ENCODE results near the gene CKMT2. TPM values are rescaled to one million over a fixed set of nuclear protein-coding genes. Genes with fewer than 3 reads are reported as not detected.
"Not testable (repeated sequence)": the region's sequence is repeated elsewhere in the genome, so short reads cannot be mapped to it uniquely, and the experiment has no call there.

The CKMT2 gene
- total RNA-seq, 1 donor from 2014 or later: 0.96 TPM

DNA sequence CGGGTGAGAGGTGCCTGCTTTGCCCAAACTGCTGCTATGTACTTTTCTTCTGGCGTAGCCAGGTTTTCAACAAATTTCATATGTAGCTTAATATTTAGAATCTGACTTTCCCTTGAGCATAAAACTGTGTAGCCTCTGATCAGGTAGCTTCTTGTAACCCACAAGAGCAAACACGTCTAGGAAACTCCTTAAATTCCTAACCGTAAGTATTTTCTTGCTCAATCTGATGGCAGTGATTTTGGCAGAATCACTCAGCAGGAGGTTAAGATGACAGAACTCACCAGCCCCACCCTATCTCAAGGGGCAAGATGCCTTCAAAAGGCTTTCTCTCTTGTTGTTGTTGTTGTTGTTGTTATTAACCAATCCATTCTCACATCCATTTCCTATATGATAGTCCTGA is 20.8 kb downstream of the CKMT2 start:
- peak; percentile 89 for ATAC-seq

DNA sequence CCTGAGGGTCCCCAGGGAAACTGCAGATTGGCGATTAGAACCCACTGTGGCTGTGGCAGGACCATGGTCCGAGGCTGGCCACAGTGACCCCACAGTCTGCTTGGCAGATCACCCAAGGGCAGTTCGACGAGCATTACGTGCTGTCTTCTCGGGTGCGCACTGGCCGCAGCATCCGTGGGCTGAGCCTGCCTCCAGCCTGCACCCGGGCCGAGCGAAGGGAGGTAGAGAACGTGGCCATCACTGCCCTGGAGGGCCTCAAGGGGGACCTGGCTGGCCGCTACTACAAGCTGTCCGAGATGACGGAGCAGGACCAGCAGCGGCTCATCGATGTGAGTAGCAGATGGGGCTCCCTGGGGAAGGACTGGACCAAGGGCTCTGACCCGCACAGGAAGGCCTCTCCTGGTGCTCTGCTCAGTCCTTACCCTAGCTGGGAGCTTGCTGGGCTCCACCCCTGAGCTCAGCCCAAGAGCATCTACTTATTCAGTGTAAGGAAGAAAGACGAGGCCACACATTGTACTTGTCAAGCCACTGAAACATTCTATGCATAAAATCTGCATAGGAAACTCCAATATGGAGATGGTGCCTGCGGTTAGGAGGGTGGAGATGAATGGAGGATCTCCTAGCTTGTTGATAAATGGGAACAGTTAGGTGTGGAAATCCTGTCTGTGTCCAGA is 21.9 kb downstream of the CKMT2 start:
- ATAC-seq: peak; percentile 12

DNA sequence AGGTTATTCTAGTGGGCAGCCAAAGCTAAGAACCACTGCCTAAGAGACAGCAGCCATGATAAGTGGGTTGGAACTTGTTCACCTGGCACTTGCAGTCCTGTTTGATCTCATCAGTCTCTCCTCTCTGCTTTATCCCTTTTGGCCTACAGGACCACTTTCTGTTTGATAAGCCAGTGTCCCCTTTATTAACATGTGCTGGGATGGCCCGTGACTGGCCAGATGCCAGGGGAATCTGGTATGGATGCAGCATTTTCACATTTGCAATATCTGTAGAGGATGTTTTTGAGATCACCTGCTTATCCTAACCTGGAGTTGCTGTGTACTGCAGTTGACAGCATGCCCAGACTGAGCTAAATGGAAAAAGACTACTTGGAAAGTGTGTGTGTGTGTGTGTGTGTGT is 23.6 kb downstream of the CKMT2 start:
- no peak for ATAC-seq

DNA sequence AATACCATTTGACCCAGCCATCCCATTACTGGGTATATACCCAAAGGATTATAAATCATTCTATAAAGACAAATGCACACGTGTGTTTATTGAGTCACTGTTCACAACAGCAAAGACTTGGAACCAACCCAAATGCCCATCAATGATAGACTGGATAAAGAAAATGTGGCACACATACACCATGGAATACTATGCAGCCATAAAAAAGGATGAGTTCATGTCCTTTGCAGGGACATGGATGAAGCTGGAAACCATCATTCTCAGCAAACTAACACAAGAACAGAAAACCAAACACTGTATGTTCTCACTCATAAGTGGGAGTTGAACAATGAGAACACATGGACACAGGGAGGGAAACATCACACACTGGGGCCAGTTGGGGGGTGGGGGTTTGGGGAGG is 29.7 kb downstream of the CKMT2 start:
- not testable (repeated sequence) for ATAC-seq

DNA sequence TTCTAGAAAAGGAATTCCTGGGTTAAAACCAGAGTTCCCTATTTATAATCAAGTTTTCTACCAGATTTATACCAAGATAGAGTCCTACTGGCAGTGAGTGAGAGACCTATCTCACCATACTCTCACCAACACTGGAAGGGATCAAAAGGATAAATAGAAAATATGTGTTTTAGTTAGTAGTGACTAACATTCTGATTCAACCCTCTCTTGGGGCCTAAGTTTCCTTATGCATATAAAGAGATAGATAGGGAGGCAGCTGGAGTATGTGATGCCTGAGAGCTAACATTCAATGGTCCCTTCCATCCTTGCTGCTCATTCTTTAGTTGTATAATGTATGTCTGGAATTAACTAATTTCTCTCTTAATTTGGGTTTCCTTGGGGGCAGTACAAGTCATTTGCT is 32.0 kb downstream of the CKMT2 start:
- ATAC-seq: no peak

DNA sequence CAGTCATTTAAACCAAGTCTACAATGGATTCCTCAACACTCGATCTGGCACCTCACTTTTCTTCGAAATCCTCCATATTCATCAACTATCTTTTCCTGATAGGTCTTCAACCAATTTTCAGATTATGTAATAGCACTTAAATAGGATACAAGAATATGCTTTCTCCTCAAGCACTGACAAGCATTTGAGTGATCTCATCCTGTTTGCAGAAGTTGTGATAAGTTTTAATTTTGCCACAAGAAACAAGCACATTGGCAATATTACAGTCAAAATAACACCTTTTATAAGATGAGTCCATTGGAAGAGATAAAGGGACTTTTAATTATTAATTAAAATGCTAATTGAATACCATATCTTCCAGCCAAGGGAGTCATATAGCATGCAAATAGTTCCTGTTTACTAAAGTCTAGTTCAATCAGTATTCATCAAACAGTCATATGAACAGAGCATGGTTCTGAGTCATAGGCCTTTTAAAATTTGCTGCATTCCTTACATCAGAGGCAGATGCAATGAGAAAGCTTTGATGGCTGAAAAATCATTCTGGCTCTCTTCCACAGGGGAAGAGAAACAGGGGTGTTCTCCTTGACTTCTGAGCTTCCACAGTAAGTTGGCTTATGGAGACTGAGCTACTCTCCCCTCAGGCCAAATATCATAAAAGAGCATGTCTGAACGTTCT is 35.5 kb downstream of the CKMT2 start:
- ATAC-seq: peak; percentile 88

DNA sequence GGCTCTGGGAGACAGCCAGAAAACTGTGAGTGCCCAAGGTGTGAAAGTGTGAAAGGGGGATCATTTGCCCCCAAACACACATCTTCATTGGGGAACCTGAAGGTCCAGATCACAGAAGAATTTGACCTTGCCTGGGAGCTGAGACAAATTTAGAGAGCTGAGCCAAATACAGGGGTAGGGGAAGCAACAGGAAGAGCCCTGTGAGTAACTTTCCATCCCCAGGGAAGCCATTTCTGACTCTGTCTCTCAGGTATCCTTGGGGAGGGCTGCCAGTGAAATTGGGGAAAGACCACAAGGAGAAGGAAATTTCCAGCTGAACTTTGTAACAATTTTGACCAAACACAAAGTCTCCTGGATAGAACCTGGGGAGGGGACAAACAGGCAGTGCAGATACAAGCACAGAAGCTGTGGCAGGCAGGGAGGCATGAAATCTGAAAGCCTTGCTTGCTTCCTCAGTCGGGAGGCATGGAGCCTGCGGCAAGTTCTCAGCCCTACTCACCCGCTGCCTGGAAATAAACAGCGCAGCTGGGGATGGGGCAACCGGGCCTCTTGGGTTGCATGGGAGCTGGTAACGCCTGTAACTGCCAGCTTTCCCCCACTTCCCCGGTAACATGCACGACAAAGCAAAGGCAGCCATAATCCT is 36.8 kb downstream of the CKMT2 start:
- ATAC-seq: no peak

DNA sequence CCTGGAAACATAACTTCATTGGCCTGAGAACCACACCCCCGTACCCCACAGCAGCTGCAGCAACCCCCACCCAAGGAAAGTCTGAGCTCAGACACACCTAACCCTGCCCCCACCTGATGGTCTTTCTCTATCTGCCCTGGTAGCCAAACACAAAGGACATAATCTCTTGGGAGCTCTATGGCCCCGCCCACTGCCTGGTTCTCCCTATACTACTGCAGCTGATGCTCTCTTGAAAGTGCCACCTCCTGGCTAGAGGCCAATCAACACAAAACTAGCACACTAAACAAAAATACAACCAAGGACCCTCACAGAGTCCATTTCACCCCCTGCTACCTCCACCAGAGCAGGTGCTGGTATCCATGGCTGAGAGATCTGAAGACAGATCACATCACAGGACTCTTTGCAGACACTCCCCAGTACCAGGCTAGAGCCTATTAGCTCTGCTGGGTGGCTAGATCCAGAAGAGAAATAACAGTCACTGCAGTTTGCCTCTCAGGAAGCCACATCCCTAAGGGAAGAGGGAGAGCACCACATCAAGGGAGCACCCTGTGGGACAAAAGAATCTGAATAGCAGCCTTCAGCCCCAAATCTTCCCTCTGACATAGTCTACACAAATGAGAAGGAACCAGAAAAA is 37.4 kb downstream of the CKMT2 start:
- ATAC-seq: not testable (repeated sequence)

DNA sequence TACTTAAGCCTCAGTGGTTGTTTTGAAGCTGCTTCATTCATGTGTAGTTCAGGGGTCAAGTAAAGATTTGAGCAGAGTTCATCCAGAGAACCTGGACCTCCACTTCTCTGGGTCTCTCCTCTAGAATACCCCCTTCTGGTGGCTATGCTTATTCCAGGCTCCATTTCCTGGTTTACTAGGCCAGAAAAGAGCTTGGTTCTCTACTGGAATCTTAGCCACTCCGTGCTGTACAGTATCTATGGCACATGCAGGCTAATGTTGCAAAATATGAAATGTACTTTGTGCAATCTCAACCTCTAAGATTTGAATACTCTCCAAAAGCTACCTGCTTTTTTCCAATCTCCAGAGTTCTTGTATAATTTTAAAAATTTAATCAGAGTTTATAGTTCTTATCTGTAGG is 50.9 kb downstream of the CKMT2 start:
- ATAC-seq: no peak

DNA sequence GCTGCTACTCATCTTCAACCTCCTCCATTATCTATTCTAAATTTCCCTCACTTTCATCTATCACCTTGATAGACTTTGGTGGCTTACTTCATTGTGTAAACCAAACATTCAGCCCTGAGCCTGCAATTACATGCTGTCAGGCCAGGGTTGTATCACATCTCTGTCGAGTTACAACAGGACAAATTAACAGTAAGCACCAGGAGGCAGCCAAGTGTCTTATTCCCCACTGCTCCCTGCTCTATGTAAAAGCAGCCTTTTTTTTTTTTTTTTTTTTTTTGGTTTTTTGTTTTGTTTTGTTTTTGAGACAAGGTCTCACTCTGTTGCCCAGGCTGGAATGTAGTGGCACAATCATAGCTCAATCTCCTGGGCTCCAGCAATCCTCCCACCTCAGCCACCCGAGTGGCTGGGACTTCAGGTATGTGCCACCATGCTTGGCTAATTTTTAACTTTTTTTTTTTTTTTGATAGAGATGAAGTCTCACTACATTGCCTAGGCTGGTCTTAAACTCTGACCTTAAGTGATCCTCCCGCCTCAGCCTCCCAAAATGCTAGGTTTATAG is 53.0 kb downstream of the CKMT2 start:
- ATAC-seq: no peak

DNA sequence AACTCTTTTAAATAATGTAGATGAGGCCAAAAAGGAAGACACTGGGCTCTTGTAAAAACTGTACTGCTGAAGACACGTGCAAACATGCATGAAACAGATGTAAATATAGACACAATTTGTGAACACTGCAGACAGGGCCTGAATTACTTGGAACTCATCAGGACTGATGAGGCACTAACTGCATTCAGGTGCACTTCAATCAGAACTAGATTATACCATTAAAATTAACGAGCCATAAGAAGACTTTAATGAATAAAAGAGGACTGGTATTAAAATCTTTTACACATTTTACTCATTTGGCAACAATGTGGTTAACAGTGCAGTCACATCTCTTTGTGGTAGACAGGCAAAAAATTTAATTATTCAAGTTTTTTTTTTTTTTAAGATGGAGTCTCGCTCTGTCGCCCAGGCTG is 54.9 kb downstream of the CKMT2 start:
- ATAC-seq: no peak

DNA sequence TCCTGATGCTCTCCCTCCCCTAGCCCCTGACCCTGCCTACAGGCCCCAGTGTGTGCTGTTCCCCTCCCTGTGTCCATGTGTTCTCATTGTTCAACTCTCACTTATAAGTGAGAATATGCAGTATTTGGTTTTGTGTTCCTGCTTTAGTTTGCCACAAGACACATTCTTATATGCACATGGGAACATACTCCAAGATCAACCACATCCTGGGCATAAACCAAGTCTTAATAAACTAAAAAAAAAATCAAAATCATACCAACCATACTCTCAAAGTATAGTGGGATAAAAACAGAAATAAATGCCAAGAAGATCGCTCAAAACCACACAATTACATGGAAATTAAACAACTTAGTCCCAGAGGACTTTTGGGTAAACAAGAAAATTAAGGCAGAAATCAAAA is 57.0 kb downstream of the CKMT2 start:
- no peak for ATAC-seq

DNA sequence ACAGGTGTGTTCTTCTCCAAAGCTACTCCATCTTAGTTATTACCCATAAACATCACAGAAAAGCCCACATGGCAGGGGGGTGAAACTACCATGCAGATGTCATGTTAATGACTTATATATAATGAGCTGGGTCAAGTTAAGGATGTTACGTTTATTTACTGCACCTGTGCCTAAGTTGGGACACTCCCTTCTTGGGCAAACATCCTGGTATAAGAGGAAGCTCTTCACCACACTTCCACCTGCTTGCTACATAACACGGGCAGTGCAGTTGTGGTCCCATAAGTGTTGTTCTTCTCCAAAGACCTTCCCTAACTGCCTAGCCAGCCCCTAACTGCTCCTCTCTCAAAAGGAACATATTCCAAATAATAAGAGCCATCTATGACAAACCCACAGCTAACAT is 59.0 kb downstream of the CKMT2 start:
- ATAC-seq: peak; percentile 55

DNA sequence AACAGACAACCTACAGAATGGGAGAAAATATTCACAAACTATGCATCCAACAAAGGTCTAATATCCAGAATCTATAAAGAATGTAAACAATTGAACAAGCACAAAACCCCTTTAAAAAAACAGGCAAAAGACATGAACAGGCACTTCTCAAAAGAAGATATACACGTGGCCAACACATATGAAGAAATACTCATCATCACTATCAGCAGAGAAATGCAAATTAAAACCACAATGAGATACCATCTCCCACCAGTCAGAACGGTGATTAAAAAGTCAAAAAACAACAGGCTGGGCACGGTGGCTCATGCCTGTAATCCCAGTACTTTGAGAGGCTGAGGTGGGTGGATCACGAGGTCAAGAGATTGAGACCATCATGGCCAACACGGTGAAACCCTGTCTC is 60.9 kb downstream of the CKMT2 start:
- ATAC-seq: not testable (repeated sequence)

DNA sequence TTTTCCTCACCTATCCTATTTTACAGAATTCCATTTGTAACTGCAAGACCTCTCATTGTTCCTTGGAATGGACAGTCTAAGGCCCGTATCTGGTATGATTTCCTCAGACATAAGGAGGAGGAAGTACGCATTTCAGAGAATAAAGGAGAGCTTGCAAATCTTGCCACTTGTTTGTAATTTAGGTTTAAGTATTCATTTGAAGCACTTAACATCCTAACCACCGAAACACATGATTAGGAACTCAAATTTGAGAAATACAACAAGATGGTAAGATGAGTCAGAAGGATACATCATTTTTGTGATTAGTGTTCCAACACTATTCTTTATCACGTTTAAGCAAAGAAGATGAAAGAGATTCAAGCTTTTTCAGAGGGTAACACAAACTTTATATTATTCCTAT is 64.4 kb downstream of the CKMT2 start:
- no peak for ATAC-seq

DNA sequence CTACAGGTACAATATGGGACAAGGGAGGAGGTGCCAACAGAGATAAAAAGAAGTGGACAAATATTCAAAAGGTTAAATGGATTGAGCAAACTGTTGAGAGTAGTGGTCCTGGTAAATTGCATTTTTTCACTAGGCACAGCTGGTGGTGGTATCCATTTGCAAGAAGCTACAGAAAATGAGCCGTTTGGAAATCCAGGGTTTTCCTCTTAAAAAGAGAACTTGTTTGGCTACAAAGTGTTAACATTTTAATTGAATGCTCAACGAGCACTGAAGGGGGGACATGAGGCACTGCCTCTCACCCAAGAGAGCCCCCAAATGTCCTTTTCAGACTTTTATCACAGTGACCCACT is 67.8 kb downstream of the CKMT2 start:
- ATAC-seq: no peak

DNA sequence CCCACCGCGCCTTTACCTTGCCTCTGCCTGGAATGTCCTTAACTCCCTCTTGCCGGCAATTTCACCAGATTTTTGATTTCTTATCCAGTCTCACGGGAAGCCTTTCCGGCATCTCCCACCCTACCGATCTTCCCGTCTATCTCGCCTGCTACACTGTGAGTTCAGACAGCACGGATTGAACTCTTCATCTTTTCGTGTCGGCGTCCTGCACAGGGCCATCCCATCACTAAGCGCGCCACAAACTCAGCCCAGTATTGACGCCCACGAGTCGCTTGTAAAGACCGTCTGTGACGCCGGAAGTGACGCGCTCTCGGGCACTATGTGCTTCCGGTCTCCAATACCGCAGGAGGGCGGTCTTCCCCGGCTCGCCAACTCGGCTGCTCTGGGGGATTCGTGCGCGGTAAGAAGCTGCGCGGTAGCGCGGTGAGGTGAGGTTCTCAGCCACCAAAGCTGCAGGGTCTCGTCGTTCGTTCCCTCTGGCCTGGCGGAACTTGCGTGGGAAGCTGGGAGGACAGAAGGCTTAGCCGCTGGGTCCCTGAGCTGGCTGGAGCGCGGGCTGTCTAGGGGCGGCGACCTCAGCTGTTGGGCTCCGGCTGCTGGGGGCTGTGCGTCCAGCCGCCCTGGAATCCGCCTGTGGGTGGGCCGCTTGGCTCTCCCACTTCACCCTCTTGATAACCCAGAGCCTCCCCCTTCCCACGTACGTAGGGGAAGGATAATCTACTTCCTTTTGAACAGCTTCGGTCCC is 68.3 kb downstream of the CKMT2 start, which contains the start of gene ZCCHC9:
Gene ZCCHC9, plus strand, starts transcription at position 317 of the 745 bp plus-strand sequence. CDS start 3,171 bp downstream, outside the sequence.
- ATAC-seq: peak; percentile 99

DNA sequence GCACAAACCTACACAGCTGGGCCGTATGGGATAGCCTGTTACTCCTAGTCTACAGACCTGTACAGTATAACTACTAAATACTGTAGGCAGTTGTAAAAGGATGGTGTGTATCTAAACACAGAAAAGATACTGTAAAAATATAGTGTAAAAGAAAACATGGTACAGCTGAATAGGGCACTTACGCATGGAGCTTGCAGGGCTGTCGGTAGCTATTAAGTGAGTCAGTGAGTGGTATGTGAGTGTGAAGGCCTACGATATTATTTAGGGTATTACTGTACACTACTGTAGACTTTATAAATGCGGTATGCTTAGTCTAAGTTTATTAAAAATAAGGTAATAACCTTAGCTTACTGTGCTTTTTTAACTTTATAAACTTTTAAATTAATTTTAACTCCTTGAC is 69.5 kb downstream of the CKMT2 start:
- ATAC-seq: no peak

DNA sequence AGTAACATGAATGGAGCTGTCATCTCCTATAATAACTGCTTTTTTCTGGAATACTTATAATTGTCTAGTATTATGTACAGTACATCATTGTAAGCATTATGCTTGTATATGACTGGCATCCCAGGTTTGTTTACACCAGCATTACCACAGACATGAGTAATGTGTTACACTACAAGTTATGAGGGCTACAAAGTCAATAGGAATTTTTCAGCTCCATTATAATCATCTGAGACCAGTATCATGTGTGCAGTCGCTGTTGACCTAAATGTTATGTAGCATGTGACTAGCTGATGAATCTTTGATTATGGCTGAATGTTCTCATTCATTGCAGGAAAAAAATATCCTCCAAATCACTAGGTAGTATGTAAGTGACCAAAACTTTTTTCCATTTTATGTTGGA is 70.4 kb downstream of the CKMT2 start:
- no peak for ATAC-seq

DNA sequence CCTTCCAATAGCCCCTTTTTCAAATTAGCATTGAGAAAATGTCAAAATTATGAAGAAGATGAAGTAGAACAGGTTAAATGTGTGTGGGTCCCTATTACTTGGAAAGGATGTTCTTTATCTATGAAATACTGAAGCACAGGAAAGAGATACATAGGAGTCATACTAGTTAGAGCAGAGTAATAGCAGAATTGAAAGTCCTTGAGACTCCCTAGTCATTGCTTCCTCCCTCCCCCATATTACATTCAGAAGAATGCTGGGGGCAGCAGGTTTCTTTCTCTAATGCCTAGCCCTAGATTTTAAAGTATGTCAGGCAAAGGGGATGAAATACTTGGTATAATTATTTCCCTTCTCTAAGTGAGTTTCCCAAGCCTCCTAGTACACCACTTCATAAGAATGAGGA is 72.7 kb downstream of the CKMT2 start:
- no peak for ATAC-seq

DNA sequence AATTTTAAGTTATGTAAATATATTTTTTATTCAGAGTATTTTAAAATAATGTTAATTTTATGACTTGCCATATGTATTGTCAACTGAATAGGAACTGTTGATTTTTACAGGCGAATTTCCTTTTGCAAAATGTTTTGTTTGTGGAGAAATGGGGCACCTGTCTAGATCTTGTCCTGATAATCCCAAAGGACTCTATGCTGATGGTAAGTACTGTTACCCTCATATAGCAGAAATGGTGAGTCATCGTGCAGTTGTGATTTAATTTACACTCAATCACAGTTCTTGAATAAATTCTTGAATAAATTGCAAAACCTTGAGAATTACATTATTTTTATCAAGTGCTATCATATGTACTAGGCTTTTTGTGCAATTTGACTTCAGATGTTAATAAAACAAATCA is 75.7 kb downstream of the CKMT2 start:
- no peak for ATAC-seq

DNA sequence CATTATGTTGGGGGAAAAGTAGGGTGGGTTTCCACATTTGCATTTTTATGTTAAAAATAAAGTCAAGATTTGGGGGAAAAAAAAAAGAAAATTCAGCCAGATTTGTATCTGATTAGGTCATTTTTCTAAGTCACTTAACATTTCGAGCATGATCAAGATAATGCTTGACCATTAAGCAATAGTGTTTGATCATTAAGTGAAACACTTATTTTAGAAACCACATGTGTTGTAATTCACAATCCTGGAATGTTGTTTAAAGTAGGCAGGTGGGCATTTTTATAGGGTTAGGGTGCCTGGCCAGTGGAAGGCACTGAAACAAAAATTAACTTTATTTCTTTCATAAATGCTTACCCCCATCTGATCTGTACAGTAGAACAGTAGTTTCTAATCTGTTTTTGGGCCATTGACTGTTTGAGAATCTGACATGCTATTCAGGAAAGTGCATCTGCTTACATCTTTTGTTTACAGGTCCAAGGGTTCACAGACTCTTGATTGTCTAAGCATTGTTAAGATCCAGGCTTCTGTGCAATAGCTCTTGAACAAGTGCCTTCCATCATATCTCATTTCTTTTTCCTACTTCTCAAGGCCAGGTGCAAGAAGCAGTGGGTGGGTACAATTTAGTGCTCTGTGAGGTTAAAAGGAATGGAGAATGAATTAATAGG is 77.4 kb downstream of the CKMT2 start:
- no peak for ATAC-seq
